A549 treated with GW870086 at 1 μM for 4 hours (cell line): ENCODE data around the gene OR2H1. TPM values are rescaled to one million over a fixed set of nuclear protein-coding genes. Genes with fewer than 3 reads are reported as not detected.

ENCODE experiments used
- total RNA-seq: library from RNA; stranded (reverse); fragments of 200-300 nt; extraction: Qiagen RNA extraction; gene quantifications from 5 replicates; pipeline ENCODE4 v1.2.3, GENCODE V29; 2022; ENCODE audit warnings: low read depth

The OR2H1 gene
- not detected in 5 replicates for total RNA-seq

DNA sequence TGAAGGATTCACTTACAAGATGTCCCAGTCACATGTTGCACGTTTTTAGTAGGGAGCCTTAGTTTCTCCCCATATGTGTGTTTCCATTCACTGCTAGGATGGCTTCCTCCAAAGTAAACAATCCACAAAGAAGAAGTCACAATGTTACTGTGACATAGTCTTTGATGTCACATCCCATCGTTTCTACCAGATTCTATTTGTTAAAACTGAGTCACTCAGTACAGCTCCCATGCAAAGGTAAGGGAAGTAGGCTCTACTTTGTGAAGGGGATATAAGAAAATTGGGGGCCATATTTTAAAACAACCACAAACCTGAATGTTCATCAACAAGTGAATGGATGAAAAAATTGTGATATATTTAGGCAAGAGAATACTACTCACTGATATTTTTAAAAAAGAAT, at the start of gene OR2H1, which contains the start of gene OR11A1:
Gene OR2H1, plus strand, starts transcription at position 185 of the 400 bp plus-strand sequence. CDS start 4,615 bp downstream, outside the sequence.
Gene OR11A1, minus strand, starts transcription at position 101 of the 400 bp plus-strand sequence. CDS start 29,430 bp downstream, outside the sequence.

DNA sequence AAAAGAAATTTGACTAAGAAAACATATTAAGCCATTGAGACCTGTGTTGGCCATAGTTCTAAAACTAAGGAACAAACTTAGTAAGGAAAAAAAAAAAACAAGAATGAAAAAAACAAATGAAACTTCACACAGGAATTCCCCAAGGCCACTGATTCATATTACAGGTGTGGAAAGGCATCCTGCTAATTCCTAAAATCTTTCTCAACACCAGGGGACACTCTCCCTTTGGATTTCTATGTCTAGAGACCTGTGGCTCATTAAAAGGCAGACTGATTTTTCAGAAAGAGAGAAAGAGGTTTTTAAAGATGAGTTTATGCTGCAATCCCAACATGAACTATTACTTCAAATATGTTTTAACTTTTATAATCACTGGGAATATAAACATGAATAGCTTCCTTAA, 42.4 kb upstream of the OR2H1 start, which contains the start of gene OR12D1:
Gene OR12D1, plus strand, starts transcription at position 341 of the 400 bp plus-strand sequence.

GRCh38 chr6:29439006-29439405, 17.9 kb upstream of the OR2H1 start, which contains the start of gene OR10C1:
TSS of gene OR10C1 (plus strand) at chr6:29439306. CDS start at chr6:29440016, 710 bp downstream.

DNA sequence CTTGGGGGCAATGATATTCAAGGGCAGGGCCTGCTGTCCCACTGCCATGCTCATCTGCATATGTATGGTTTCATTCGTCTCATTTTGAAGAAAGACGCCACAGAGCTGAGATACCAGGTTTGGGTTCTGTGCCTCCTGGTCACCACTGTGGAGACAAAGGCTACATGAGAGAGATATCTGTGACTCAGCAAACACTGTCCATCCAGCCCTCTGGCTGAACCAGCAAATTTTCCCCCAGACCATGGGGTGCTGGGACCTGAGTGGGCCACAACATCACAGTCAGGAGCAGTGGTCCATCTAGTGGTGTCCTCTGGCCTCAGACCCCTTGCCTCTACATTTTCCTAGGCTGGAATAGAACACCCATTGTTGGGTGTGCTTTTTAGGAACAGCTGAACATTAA, 30.7 kb downstream of the OR2H1 start, which contains the start of gene MAS1L:
Gene MAS1L, minus strand, starts transcription at position 297 of the 400 bp plus-strand sequence. Its CDS starts 54 bp downstream, at position 243.

Other genes starting within 250 kb of the OR2H1 start
- not detected in 5 replicates for gene OR14J1, start 155.5 kb upstream of the OR2H1 start, total RNA-seq
- not detected in 5 replicates for gene OR5V1, start 88.3 kb upstream of the OR2H1 start, total RNA-seq
- gene OR12D3, start 81.9 kb upstream of the OR2H1 start, total RNA-seq: not detected in 5 replicates
- not detected in 5 replicates for gene OR12D2, start 61.5 kb upstream of the OR2H1 start, total RNA-seq
- not detected in 5 replicates for gene OR12D1, start 42.2 kb upstream of the OR2H1 start, total RNA-seq
- gene OR10C1, start 17.8 kb upstream of the OR2H1 start, total RNA-seq: not detected in 5 replicates
- not detected in 5 replicates for gene OR11A1, start 84 bp upstream of the OR2H1 start, total RNA-seq
- gene MAS1L, start 30.8 kb downstream of the OR2H1 start, total RNA-seq: not detected in 5 replicates
- gene UBD, start 102.6 kb downstream of the OR2H1 start, total RNA-seq: 0.44 to 0.95 TPM (median 0.61 TPM) in 5 replicates
- not detected in 5 replicates for gene OR2H2, start 128.0 kb downstream of the OR2H1 start, total RNA-seq
- gene GABBR1, start 176.0 kb downstream of the OR2H1 start, total RNA-seq: 2.8 to 5.7 TPM (median 5.1 TPM) in 5 replicates
- not detected in 5 replicates for gene MOG, start 199.9 kb downstream of the OR2H1 start, total RNA-seq
- gene ZFP57, start 224.0 kb downstream of the OR2H1 start, total RNA-seq: not detected in 5 replicates